ENCODE data around the gene LMNTD1. TPM values are rescaled to one million over a fixed set of nuclear protein-coding genes. Genes with fewer than 3 reads are reported as not detected.

Gene LMNTD1
- polyA plus RNA-seq, 3 donors: not detected

DNA sequence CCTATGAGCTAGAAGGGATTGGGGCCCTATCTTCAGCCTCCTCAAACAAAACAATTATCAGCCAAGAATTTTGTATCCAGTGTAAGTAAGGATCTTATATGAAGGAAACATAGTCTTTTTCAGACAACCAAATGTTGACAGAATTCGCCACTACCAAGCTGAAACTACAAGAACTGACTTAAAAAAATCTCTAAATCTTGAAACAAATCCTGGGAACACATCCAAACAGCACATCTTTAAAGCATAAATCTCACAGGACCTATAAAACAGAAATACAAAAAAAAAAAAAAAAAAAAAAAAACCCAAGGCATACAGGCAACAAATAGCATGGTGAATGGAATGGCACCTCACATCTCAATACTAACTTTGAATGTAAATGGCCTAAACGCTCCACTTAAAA is 41.3 kb upstream of the LMNTD1 start:
- WGBS (ENCODE audit: insufficient coverage): 100% methylated on average over 1 of the region's 2 CpGs

GRCh38 chr12:25592725-25593495 is 39.8 kb upstream of the LMNTD1 start:
- H3K9me3 ChIP-seq (replicated peaks in 1 of 2; ENCODE audit: control insufficient read depth in 1 of 2, insufficient read depth in 1 of 2, low read length in 2 of 2): peaks cover 0 to 9% of the 10 kb centered on the region in 2 donors
- H3K9me3 Mint-ChIP-seq: peaks cover 0 to 11% (median 7%) of the 10 kb centered on the region in 7 donors
- no peak overlapping the region for H3K27ac ChIP-seq (ENCODE audit: low read depth in 1 of 2, low read length in 2 of 2)
- no peaks in the 10 kb centered on the region for H4K20me1 ChIP-seq (ENCODE audit: insufficient read depth, low read length)
- intact Hi-C loops (cut with micrococcal nuclease): no loop called here
- H3K27me3 ChIP-seq (ENCODE audit: control insufficient read depth in 2 of 2, insufficient read depth in 2 of 2, low read length in 2 of 2): no peaks in the 10 kb centered on the region
- TF ChIP-seq, protein P1, sequence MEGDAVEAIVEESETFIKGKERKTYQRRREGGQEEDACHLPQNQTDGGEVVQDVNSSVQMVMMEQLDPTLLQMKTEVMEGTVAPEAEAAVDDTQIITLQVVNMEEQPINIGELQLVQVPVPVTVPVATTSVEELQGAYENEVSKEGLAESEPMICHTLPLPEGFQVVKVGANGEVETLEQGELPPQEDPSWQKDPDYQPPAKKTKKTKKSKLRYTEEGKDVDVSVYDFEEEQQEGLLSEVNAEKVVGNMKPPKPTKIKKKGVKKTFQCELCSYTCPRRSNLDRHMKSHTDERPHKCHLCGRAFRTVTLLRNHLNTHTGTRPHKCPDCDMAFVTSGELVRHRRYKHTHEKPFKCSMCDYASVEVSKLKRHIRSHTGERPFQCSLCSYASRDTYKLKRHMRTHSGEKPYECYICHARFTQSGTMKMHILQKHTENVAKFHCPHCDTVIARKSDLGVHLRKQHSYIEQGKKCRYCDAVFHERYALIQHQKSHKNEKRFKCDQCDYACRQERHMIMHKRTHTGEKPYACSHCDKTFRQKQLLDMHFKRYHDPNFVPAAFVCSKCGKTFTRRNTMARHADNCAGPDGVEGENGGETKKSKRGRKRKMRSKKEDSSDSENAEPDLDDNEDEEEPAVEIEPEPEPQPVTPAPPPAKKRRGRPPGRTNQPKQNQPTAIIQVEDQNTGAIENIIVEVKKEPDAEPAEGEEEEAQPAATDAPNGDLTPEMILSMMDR (IDR thresholded peaks at IDR 0.05): no peak
- H3K4me3 Mint-ChIP-seq: no peak overlapping the region
- H3K27ac Mint-ChIP-seq: no peak overlapping the region
- no peak overlapping the region for H2AFZ ChIP-seq (ENCODE audit: insufficient read depth, low read depth, low read length, poor library complexity, severe bottlenecking)
- no peaks in the 10 kb centered on the region for H3K4me1 Mint-ChIP-seq
- H3K27me3 Mint-ChIP-seq (ENCODE audit: low read depth in 3 of 3): peaks cover 0 to 1% (median 0%) of the 10 kb centered on the region in 3 donors
- no peaks in the 10 kb centered on the region for H3K4me1 ChIP-seq (ENCODE audit: control insufficient read depth in 1 of 2, insufficient read depth in 2 of 2, low read length in 2 of 2)
- no peak overlapping the region for H3K4me3 ChIP-seq (replicated peaks in 1 of 3; ENCODE audit: low read depth in 2 of 3, low read length in 3 of 3)
- no peaks in the 10 kb centered on the region for H3K36me3 Mint-ChIP-seq
- 63% methylated on average over 4 of the region's 5 CpGs for WGBS (ENCODE audit: insufficient coverage)
- no peaks in the 10 kb centered on the region for H3K36me3 ChIP-seq (replicated peaks in 1 of 2; ENCODE audit: control insufficient read depth in 1 of 2, insufficient read depth in 2 of 2, low read length in 2 of 2)
- H3K79me2 ChIP-seq (ENCODE audit: insufficient read depth, low read length): no peaks in the 10 kb centered on the region
- DNase-seq: no peak
- H3K9ac ChIP-seq (ENCODE audit: insufficient read depth, low read length, poor library complexity, severe bottlenecking): no peak overlapping the region
- no peak overlapping the region for H3K4me2 ChIP-seq (replicated peaks; ENCODE audit: extremely low read depth, low read length, poor library complexity, severe bottlenecking)

More for the DNA sequence above, 41.3 kb upstream of the LMNTD1 start:
- DNase-seq: no peak
- Histone ChIP-seq H4K20me1 (ENCODE audit: insufficient read depth, low read length) (no peaks in the 10 kb centered on the region), H3K27me3 (ENCODE audit: control insufficient read depth in 2 of 2, insufficient read depth in 2 of 2, low read length in 2 of 2) (no peaks in the 10 kb centered on the region), H3K4me1 (ENCODE audit: control insufficient read depth in 1 of 2, insufficient read depth in 2 of 2, low read length in 2 of 2) (no peaks in the 10 kb centered on the region), H3K9me3 (replicated peaks in 1 of 2; ENCODE audit: control insufficient read depth in 1 of 2, insufficient read depth in 1 of 2, low read length in 2 of 2) (peaks cover 0 to 9% of the 10 kb centered on the region in 2 donors), H3K4me3 (replicated peaks in 1 of 3; ENCODE audit: low read depth in 2 of 3, low read length in 3 of 3) (no peak overlapping the region), H3K9ac (ENCODE audit: insufficient read depth, low read length, poor library complexity, severe bottlenecking) (no peak overlapping the region), H3K27ac (ENCODE audit: low read depth in 1 of 2, low read length in 2 of 2) (no peak overlapping the region), H3K79me2 (ENCODE audit: insufficient read depth, low read length) (no peaks in the 10 kb centered on the region), H3K36me3 (replicated peaks in 1 of 2; ENCODE audit: control insufficient read depth in 1 of 2, insufficient read depth in 2 of 2, low read length in 2 of 2) (no peaks in the 10 kb centered on the region), H3K4me2 (replicated peaks; ENCODE audit: extremely low read depth, low read length, poor library complexity, severe bottlenecking) (no peak overlapping the region), H2AFZ (ENCODE audit: insufficient read depth, low read depth, low read length, poor library complexity, severe bottlenecking) (no peak overlapping the region)
- Mint-ChIP-seq H3K4me3 (no peak overlapping the region), H3K9me3 (peaks cover 0 to 19% (median 9%) of the 10 kb centered on the region in 7 donors), H3K36me3 (no peaks in the 10 kb centered on the region), H3K27me3 (ENCODE audit: low read depth in 3 of 3) (peaks cover 0 to 4% (median 1%) of the 10 kb centered on the region in 3 donors), H3K27ac (no peak overlapping the region), H3K4me1 (no peaks in the 10 kb centered on the region)
- intact Hi-C loops (cut with micrococcal nuclease): no loop called here
- TF ChIP-seq, protein P1 (IDR thresholded peaks at IDR 0.05): no peak

Measured in CD14-positive monocyte (primary cell).